KBM-7 (cell line): ENCODE measurements around the gene RIPK1.
A peak's percentile ranks its signal among the peaks of the same experiment; 100 is the strongest.
"Not testable (repeated sequence)": the region's sequence is repeated elsewhere in the genome, so short reads cannot be mapped to it uniquely, and the experiment has no call there.

Experiments
- DNase-seq: peaks from one replicate; pipeline ENCODE4 v3.0.0-alpha.2; 2015
- in situ Hi-C: fragments of 300-500 bp; cut with MboI; formaldehyde crosslinking; loops from 2 replicates; pipeline ENCODE4 v1.14.3; 2020; ENCODE audit warnings: low sequenced_read_pairs, low pct_unique_long_range_greater_than_20kb, mixed read lengths

The RIPK1 gene

DNA sequence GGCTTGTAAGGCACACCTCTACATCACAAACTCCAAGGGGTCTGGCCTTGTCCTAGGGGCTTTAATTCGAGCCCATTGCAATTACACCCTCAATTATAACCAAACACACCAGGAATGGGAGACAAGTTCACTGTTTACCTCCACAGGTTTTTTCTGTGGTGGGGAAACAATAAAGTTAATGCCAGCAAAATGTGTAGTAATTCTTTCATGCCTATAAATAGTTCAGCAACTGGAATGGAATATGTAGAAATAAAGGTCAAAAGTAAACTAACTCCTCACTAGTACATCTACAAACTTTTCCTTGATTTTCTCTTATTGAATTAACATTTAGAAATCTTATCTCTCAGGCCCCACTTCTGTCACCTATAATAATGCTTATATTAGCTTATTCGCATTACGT is 27.1 kb upstream of the RIPK1 start:
- in situ Hi-C loops = no loop called here
- DNase-seq = no peak

DNA sequence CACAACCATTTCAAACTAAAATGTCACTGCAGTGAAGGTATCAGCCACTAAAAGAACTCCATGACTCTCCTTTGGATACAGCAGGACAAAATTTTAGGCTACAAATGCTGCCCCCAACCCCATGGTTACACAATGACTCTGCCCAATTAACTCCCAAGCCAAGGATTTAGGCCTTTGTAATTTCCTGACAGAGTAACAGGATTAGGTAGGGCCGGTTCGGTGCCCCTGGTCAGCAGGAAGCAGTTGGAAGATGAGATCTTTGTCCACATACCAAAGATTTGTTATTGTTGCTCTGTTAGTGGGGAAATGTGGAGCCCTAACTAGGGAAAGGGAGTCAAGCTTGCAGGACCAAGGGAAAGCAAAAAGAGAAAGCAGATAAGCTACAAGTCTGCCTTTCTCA is 26.7 kb upstream of the RIPK1 start:
- no peak for DNase-seq
- in situ Hi-C loops = no loop called here

DNA sequence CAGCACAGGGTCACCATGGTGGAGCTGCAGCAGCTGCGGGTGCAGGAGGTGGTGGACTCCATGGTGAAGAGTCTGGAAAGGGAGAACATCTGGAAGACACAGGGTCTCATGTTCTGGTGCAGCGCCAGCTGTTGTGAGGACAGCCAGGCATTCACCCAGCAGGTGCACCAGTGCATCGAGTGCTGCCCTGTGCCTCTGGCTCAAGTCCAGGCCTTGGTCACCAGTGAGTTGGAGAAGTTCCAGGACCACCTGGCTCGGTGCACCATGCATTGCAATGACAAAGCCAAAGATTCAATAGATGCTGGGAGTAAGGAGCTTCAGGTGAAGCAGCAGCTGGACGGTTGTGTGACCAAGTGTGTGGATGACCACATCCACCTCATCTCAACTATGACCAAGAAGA is 22.9 kb upstream of the RIPK1 start:
- DNase-seq = no peak
- in situ Hi-C loops = no loop called here

DNA sequence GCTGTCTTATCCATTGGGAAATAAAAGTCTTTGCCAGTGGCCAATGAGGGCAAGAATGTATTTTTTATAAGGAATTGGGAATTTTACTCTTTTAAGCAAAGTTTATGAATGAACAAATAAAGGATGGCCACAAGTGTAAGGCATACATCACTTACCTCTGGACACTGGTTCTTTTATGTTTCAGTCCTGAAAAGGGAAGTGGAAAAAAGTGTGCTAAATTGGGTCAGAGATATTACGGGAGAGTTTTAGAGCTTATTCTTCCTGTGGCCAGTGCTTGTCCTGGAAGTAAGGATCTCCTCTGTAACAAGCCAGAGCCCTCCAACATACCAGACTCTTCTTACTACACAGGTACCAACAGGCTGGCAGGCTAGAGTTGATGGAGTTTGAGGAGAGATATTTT is 22.5 kb upstream of the RIPK1 start:
- in situ Hi-C loops = no loop called here
- DNase-seq = no peak

DNA sequence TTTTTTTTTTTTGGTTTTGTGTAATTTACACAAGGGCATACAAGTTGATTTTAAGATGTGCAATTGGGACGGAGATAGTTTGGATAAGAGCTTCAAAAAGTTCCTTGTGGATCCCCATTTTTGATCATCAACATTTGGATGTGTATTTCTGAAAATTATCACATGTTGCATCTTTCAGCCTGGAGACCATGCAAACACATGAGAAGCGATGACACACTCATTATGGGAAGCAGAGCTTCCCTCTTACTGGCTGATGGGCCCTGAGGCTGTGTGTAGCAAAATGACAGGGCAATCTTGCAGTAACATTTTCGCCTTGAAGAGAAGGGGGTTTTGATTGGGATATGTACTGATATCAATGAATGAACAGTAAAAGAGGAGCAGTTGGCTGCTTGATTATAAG is 22.0 kb upstream of the RIPK1 start:
- no peak for DNase-seq
- in situ Hi-C loops = no loop called here

DNA sequence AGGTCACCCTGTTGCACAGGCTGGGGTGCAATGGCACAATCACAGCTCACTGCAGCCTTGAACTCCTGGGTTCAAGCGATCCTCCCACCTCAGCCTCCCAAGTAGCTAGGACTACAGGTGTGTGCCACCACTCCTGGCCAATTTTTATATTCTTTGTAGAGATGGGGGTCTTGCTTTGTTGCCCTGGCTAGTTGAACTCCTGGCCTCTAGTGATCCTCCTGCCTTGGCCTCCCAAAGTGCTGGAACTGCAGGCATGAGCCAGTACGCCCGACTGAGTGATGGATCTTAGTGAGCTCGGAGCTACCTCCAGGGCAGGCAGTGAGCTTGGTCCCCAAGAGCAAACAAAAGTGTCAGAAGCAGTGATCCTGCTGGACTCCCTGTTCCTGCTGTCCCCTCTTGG is 20.3 kb upstream of the RIPK1 start:
- in situ Hi-C loops, DNase-seq: not testable (repeated sequence)

DNA sequence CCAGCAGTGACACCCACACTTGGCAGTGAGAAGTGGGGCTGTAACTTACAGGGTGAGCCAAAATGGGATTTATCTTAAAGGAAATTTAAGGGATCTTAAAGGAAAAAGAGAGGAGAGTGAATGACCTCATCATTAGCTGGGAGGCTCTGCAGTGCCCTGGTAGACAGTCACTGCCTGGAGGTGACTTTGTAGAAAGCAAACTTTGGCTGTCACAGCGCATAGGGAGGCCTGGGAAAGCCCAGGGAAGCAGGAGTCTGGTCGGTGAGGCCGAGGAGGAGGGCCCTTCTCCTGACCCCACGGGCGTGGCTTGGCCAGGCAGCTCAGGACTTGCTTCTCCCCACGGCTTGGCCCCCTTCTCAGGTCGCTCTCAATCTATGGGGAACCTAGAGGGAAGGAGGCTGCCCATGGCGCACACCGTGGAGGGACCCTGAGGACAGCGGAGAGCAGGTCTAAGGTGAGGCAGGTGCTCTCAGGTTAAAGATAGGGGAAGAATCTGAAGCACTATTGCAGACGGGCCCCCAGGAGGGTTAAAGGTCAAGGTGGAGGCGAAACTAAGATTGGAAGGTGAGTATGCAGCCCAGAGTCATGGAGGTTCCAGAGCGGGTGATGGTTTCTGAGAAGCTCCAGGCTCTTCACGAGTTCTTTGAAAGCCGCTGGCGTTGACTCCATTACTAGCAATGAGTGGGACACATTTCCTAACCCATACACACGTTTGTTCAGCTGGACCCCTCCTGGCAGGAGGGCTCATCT is 15.6 kb upstream of the RIPK1 start:
- in situ Hi-C loops = no loop called here
- DNase-seq = no peak

DNA sequence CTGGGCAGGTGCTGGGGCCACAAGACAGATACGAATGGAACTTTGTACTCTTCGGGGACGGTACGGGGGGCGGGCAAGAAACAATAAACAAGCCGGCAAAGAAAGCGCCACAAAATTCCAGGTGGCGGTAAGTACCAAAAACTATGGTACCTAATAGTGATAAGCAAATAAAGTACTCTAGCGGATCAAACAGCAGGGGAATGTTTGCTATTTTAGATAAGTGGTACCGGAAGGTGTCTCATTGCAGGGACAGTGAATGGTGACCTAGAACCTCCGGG is 15.1 kb upstream of the RIPK1 start:
- DNase-seq = no peak
- in situ Hi-C loops = no loop called here

- in situ Hi-C loops, DNase-seq: not testable (repeated sequence)
Observed at GRCh38 chr6:3054229-3055157, 13.8 kb upstream of the RIPK1 start.

GRCh38 chr6:3055158-3055499 is 13.2 kb upstream of the RIPK1 start:
- in situ Hi-C loops, DNase-seq: not testable (repeated sequence)

DNA sequence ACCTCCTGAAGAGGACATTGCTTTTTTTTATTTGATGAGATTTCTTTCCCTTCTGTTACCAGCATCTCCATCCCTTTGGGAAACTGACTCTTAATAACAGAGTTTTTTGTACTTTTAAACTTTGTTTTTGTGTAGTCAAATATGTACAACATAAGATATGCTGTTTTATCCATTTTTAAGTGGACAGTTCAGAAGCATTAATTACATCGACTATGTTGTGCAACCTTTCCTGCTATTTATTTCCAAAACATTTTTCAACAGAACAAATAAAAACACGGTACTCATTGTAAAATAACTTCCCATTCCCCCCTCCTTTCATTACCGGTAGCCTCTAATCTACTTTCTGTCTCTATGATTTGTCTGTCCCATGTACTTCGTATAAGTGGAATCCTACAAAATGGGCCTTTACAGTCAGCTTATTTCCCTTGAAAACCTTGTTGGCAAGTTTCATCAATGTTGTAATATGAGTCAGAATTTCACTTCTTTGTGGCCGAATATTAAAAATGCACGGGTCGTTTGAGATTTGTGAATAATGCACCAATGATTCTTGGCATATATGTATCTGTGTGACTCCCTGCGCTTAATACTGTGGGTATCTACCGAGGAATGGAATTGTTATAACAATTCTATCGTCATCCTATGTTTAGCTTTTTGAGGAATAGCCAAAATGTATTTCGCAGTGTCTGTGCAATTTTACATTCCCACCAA is 11.1 kb upstream of the RIPK1 start:
- in situ Hi-C loops = no loop called here
- no peak for DNase-seq

DNA sequence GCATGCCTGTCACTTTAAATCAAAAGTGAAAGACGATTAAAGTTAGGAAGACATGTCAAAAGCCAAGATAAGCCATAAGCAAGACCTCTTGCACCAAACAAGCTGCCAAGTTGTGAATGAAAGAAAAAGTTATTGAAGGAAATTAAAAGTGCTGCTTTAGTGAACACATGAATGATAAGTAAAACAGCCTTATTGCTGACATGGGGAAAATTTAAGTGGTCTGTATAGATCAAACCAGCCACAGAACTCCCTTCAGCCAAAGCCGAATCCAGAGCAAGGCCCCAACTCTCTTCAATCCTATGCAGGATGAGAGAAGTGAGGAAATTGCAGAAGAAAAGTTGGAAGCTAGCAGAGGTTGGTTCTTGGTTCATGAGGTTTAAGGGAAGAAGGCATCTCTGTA is 9.3 kb upstream of the RIPK1 start:
- in situ Hi-C loops = no loop called here
- no peak for DNase-seq

- DNase-seq, in situ Hi-C loops: not testable (repeated sequence)
Observed at GRCh38 chr6:3060092-3060491, 8.2 kb upstream of the RIPK1 start.

GRCh38 chr6:3061501-3061941 is 6.8 kb upstream of the RIPK1 start:
- in situ Hi-C loops = no loop called here
- no peak for DNase-seq

DNA sequence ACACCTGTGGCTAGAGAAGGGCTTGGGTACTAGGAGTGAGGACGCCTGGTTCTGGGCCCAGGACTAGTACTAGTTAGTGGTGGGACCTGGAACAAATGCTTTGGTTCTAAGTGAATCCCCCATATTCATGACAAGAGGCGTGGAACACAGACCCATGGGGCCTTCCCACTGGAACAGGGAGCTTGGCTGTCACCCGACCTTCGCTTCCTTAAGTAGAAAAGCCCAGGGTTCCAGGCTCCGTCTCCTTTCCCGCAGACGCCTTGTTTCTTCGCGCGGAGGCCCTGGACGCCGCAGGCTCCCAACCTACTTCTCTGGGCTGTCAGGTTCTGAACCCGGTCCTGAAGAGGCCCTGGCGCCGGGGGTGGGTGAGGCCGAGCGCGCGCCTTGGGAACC is 5.0 kb upstream of the RIPK1 start:
- in situ Hi-C loops = not testable (repeated sequence)

DNA sequence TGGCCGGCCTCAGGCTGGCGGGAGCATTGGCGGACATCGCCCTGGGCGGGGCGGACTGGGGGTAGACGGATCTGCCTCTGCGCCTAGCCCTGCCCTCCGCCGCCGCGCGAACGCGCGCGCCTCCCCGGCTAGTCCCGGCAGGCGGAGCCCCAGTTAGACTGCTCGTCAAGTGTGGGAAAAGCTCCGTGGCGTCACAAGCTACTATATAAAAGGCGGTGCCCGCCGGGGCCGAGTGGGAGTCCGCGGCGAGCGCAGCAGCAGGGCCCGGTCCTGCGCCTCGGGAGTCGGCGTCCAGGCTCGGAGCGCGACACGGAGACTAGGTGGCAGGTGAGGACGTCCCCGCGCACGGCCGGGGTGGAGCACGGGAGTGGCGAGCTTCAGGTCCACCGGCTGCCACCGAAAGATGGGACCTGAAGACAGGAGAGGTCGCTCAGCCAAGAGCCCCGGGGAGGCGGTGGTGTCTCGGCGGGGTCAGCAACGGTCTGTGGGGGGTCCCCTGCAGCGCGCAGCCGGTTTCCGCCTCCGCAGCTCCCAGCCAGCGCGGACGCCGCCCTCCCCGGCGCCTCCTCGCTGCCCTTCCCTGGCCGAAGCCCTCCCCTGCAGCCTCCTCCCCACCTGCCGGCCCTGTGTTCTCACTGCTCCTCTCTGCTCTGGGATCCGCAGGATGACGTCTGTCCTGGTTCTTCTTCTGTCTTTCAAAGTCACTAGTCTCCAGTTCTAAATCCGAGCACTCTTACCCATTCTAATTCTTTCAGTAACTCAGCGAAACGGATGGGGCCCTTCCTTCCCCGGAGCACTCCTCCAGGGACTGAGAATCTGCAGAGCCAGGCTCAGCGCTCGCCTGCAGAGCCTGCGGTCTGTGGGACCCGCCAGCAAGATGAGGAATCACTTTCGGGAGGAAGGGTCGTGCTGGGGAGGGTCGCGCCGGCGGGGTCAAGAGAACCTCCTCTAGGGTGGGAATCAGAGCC is 4.3 kb upstream of the RIPK1 start:
- in situ Hi-C loops = no loop called here
- DNase-seq = peak; percentile 90

More for the DNA sequence above, 5.0 kb upstream of the RIPK1 start:
- DNase-seq = peak; percentile 32

DNA sequence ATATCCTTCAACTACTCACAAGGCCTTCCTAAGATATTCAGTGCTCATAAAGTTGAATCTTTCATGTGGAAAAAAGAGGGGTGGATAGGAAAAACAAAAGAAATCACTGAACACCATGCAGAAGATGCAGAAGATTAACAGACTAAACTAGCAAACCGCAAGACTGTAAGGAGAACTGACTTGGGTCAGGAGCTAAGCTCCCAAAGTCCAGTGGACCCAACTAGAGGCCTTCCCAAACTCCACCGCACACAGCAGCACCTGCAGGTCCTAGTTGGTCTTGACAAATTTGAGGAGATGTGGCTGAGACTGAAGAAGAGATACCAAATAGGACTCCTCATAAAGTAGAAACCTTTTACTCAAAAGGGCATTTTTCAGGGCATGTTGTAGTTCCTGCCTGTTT is 3.3 kb downstream of the RIPK1 start:
- in situ Hi-C loops = no loop called here
- no peak for DNase-seq

- in situ Hi-C loops = no loop called here
Observed at GRCh38 chr6:3072798-3073197, 4.5 kb downstream of the RIPK1 start.

GRCh38 chr6:3073382-3073781 is 5.1 kb downstream of the RIPK1 start:
- in situ Hi-C loops = no loop called here
- DNase-seq = no peak

More at GRCh38 chr6:3072798-3073197, 4.5 kb downstream of the RIPK1 start:
- DNase-seq = no peak
